BE2C (cell line): ENCODE data around the gene SPATA25.

ENCODE experiments used
- DNase-seq: peaks from one replicate; pipeline ENCODE4 v3.0.0-alpha.2; 2020
- H3K27me3 ChIP-seq: fragments of 250-450 bp; sonication (Bioruptor Pico); 2 replicates; pipeline ENCODE4 v1.5.1; 2020; ENCODE audit warnings: mild to moderate bottlenecking
- H3K36me3 ChIP-seq: fragments of 250-450 bp; sonication (Bioruptor Pico); 2 replicates; pipeline ENCODE4 v1.5.1; 2020; ENCODE audit warnings: mild to moderate bottlenecking
- H3K4me1 ChIP-seq: fragments of 250-450 bp; sonication (Bioruptor Pico); 2 replicates; pipeline ENCODE4 v1.5.1; 2020
- H3K4me3 ChIP-seq: 2 replicates; pipeline ENCODE4 v1.5.1; 2011; ENCODE audit warnings: low read depth, low read length
- H3K9me3 ChIP-seq: fragments of 250-450 bp; sonication (Bioruptor Pico); 2 replicates; pipeline ENCODE4 v1.5.1; 2020
- TF ChIP-seq, protein P1 (sequence below): IDR thresholded peaks from 2 replicates; pipeline ENCODE4 v1.5.1; 2012; ENCODE audit warnings: mild to moderate bottlenecking, low read depth, low read length

SPATA25 gene

DNA sequence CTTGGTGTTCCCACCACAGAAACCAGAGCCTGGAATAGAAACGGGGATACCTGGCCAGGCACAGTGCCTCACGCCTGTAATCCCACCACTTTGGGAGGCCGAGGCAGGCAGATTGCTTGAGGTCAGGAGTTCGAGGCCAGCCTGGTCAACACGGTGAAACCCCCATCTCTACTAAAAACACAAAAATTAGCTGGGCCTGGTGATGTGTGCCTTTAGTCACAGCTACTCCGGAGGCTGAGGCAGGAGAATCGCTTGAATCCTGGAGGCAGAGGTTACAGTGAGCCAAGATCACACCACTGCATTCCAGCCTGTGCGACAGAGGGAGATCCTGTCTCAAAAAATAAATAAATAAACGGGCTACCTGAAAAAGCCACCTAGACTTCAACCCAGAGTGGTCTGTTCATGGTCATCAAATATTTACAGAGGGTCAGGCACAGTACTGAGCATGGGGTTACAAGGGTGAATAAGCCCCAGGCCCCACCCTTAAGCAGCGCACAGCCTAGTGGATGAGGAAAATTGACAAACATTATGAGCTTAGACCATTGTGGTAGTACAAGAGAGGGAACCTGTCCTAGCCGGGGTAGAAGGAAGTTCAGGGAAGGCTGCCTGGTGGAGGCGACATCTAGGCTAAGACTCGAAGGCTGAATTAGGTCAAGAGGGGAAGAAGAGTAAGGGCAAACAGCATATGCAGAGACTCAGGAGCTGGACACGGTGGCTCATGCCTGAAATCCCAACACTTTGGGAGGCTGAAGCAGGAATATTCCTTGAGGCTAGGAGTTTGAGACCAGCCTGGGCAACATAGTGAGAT lies 39.9 kb upstream of the SPATA25 start:
- DNase-seq: no peak
- TF ChIP-seq, protein P1, sequence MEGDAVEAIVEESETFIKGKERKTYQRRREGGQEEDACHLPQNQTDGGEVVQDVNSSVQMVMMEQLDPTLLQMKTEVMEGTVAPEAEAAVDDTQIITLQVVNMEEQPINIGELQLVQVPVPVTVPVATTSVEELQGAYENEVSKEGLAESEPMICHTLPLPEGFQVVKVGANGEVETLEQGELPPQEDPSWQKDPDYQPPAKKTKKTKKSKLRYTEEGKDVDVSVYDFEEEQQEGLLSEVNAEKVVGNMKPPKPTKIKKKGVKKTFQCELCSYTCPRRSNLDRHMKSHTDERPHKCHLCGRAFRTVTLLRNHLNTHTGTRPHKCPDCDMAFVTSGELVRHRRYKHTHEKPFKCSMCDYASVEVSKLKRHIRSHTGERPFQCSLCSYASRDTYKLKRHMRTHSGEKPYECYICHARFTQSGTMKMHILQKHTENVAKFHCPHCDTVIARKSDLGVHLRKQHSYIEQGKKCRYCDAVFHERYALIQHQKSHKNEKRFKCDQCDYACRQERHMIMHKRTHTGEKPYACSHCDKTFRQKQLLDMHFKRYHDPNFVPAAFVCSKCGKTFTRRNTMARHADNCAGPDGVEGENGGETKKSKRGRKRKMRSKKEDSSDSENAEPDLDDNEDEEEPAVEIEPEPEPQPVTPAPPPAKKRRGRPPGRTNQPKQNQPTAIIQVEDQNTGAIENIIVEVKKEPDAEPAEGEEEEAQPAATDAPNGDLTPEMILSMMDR: no peak
- Histone ChIP-seq H3K4me1 (no peaks in the 10 kb centered on the region), H3K9me3 (no peaks in the 10 kb centered on the region), H3K4me3 (no peak overlapping the region), H3K27me3 (no peaks in the 10 kb centered on the region), H3K36me3 (no peaks in the 10 kb centered on the region)

DNA sequence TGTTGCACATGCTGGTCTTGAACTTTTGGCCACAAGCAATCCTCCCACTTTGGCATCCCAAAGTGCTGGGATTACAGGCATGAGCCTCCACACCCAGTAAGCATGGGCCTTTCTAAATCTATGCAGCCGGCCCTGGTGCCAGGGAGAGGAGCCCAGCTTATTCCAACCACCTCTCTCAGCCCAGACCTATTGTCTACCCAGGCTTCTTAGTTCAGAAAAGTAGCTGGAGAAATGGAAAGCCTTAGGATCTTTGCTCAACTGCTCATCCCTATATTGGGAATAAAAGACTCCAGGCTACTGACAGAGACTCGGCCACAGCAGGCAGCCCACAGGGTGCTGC lies 39.3 kb upstream of the SPATA25 start:
- Histone ChIP-seq H3K27me3 (no peaks in the 10 kb centered on the region), H3K4me1 (no peaks in the 10 kb centered on the region), H3K4me3 (no peak overlapping the region), H3K9me3 (no peaks in the 10 kb centered on the region), H3K36me3 (no peaks in the 10 kb centered on the region)
- TF ChIP-seq, protein P1: no peak
- DNase-seq: no peak

DNA sequence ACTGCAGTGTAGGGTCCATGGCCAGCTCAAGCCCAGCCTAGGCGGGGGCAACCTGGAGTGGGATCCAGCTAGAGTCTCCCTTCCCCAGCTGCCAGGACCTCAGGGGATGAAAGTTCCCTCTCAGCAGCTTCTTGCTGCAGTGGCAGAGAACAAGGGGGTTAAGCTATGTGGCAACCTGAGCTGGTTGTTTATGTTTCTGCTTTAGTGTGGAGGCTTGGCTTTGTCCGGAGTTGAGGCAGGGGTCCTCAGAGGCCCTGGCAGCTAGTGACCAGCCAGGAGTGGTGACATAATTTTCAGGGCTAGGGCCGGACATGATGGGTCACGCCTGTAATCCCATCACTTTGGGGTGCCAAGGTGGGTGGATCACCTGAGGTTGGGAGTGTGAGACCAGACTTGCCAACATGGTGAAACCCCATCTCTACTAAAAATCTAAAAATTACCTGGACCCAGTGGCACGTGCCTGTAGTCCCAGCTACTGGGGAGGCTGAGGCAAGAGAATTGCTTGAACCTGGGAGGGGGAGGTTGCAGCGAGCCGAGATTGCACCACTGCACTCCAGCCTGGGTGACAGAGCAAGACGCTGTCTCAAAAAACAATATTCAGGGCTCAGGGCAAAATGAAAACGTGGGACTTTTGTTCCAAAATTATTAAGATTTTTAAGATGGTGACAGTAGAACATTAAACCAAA lies 38.5 kb upstream of the SPATA25 start:
- DNase-seq: no peak
- TF ChIP-seq, protein P1: no peak
- Histone ChIP-seq H3K9me3 (no peaks in the 10 kb centered on the region), H3K4me1 (no peaks in the 10 kb centered on the region), H3K4me3 (no peak overlapping the region), H3K27me3 (no peaks in the 10 kb centered on the region), H3K36me3 (no peaks in the 10 kb centered on the region)

DNA sequence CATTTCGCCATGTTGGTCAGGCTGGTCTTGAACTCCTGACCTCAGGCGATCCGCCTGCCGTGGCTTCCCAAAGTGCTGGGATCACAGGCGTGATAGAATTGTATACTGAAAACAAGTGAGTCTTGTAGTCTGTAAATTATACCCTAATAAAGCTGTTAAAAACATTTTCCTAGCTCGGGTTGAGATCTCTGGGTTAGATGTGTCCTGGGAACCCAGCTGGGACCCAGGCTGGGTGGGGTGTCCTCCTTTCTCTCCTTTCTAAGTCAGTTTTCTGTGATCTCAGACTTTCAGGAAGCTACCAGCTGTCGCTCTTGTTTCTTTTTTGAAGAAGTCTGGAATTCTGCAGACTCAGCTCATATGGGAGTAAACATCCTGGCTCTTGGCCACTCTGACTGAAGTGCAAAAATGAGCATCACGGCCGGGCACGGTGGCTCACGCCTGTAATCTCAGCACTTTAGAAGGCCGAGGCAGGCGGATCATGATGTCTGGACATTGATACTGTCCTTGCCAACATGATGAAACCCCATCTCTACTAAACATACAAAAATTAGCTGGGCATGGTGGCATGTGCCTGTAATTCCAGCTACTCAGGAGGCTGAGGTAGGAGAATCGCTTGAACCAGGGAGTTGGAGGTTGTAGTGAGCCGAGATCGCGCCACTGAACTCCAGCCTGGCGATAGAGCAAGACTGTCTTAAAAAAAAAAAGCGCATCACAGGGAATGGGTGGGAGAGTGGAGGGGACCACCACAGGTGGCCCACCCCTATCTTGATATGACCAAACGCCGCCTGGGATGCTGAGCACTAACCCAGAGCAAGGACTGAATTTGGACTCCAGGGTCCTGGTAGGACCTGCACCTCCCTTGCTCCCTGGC lies 37.2 kb upstream of the SPATA25 start:
- no peaks in the 10 kb centered on the region for H3K27me3 ChIP-seq
- no peaks in the 10 kb centered on the region for H3K4me1 ChIP-seq
- H3K36me3 ChIP-seq: no peaks in the 10 kb centered on the region
- H3K9me3 ChIP-seq: no peaks in the 10 kb centered on the region
- TF ChIP-seq, protein P1: no peak
- no peak for DNase-seq
- no peak overlapping the region for H3K4me3 ChIP-seq

DNA sequence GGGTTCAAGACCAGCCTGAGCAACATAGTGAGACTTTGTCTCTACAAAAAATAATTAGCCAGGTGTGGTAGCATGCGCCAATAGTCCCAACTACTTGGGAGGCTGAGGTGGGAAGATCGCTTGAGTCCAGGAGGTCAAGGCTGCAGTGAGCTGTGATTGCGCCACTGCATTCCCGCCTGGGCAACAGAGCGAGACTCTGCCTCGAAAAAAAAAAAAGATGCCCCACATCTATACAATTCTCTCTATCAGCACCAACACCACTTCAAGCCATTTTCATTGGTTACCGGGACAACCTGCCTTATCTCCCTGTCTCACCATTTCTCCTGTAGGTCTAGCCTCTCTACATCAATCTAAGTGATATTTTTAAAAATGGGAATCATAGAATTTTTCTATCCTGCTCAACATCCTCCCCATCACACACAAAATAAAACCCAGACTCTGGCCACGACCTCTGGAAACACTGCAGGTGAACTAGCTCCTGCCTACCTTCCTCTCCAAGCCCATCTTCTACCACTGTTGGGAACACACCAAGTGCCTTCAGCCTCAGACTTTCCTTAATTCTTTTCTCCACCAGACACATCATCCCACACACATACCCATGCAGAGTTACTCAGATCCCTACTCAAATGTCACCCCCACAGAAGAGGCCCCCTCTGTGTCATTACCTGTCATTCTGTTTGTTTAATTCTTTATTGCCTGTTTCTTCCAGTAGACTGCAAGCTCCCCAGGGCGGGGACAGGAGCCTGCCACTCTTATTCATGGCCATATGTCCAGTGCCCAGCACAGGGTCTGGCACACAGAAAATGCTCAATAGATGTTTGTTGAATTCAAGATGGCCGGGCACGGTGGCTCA lies 34.1 kb upstream of the SPATA25 start:
- no peak overlapping the region for H3K4me3 ChIP-seq
- no peaks in the 10 kb centered on the region for H3K36me3 ChIP-seq
- H3K9me3 ChIP-seq: no peaks in the 10 kb centered on the region
- H3K4me1 ChIP-seq: no peaks in the 10 kb centered on the region
- no peaks in the 10 kb centered on the region for H3K27me3 ChIP-seq
- DNase-seq: no peak
- TF ChIP-seq, protein P1: no peak
